BLaER1 (cell line): Measurements from ENCODE around the gene FIG4.
A peak's percentile ranks its signal among the peaks of the same experiment; 100 is the strongest.
"Not testable (repeated sequence)": the region's sequence is repeated elsewhere in the genome, so short reads cannot be mapped to it uniquely, and the experiment has no call there.

Experiments
- H3K27ac ChIP-seq: shearing (Covaris generic); formaldehyde crosslinking; 2 replicates; pipeline ENCODE4 v1.8.1; 2022
- H3K27me3 ChIP-seq: shearing (Covaris generic); formaldehyde crosslinking; 2 replicates; pipeline ENCODE4 v1.8.1; 2022
- H3K36me3 ChIP-seq: shearing (Covaris generic); formaldehyde crosslinking; 2 replicates; pipeline ENCODE4 v1.8.1; 2022
- H3K4me1 ChIP-seq: shearing (Covaris generic); formaldehyde crosslinking; 2 replicates; pipeline ENCODE4 v1.8.1; 2022
- H3K4me2 ChIP-seq: shearing (Covaris generic); formaldehyde crosslinking; 2 replicates; pipeline ENCODE4 v1.8.1; 2022
- H3K4me3 ChIP-seq: shearing (Covaris generic); formaldehyde crosslinking; 2 replicates; pipeline ENCODE4 v1.8.1; 2022
- H3K9ac ChIP-seq: shearing (Covaris generic); formaldehyde crosslinking; 2 replicates; pipeline ENCODE4 v1.8.1; 2022
- H3K9me3 ChIP-seq: shearing (Covaris generic); formaldehyde crosslinking; 2 replicates; pipeline ENCODE4 v1.8.1; 2022
- H4K20me1 ChIP-seq: shearing (Covaris generic); formaldehyde crosslinking; 2 replicates; pipeline ENCODE4 v1.8.1; 2022
- Cebpa-rat ChIP-seq: shearing (Covaris generic); IDR thresholded peaks from 2 replicates; pipeline ENCODE4 v1.8.1; 2022

FIG4 gene

GRCh38 chr6:109672839-109673238 lies 18.3 kb upstream of the FIG4 start:
- no peak overlapping the region for H3K4me2 ChIP-seq

GRCh38 chr6:109676724-109677123 lies 14.4 kb upstream of the FIG4 start:
- Histone ChIP-seq H3K4me3 (no peak overlapping the region), H3K9me3 (no peaks in the 10 kb centered on the region), H3K9ac (no peak overlapping the region), H3K36me3 (no peaks in the 10 kb centered on the region), H4K20me1 (no peaks in the 10 kb centered on the region), H3K4me1 (no peaks in the 10 kb centered on the region), H3K4me2 (no peak overlapping the region), H3K27ac (no peak overlapping the region), H3K27me3 (no peaks in the 10 kb centered on the region)
- TF ChIP-seq Cebpa-rat: no peak

More at GRCh38 chr6:109672839-109673238, 18.3 kb upstream of the FIG4 start:
- Histone ChIP-seq H4K20me1 (no peaks in the 10 kb centered on the region), H3K9ac (no peak overlapping the region), H3K36me3 (0 out of 2 replicates have a peak, but pooled peaks cover 3% of the 10 kb centered on the region), H3K27me3 (no peaks in the 10 kb centered on the region), H3K4me1 (no peaks in the 10 kb centered on the region), H3K4me3 (no peak overlapping the region), H3K27ac (no peak overlapping the region), H3K9me3 (no peaks in the 10 kb centered on the region)
- TF ChIP-seq Cebpa-rat: no peak

DNA sequence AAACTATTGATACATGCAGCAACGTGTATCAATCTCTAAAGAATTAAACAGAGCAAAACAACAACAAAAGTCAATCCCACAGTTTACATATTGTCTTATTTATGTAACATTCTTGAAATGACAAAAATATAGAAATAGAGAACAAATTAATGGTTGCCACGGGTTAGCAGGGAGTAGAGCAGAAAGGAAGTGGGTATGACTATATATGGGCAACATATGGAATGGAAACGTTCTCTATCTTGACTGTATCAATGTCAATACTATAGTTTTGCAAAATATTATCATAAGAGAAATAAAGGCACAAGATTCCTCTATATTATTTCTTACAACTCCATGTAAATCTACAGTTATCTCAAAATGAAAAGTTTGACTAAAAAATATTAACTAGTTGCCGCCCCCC lies 12.9 kb upstream of the FIG4 start:
- H3K9ac ChIP-seq: no peak overlapping the region
- H3K4me1 ChIP-seq: no peaks in the 10 kb centered on the region
- H3K27ac ChIP-seq: no peak overlapping the region
- TF ChIP-seq Cebpa-rat: no peak
- no peak overlapping the region for H3K4me3 ChIP-seq
- H3K27me3 ChIP-seq: no peaks in the 10 kb centered on the region
- H4K20me1 ChIP-seq: no peaks in the 10 kb centered on the region
- no peaks in the 10 kb centered on the region for H3K36me3 ChIP-seq
- H3K9me3 ChIP-seq: no peaks in the 10 kb centered on the region
- no peak overlapping the region for H3K4me2 ChIP-seq

- not testable (repeated sequence) for H3K36me3 ChIP-seq, H3K27ac ChIP-seq, H3K27me3 ChIP-seq, H3K4me1 ChIP-seq, H3K4me2 ChIP-seq, H4K20me1 ChIP-seq, H3K4me3 ChIP-seq, H3K9me3 ChIP-seq, H3K9ac ChIP-seq
These were observed 12.2 kb upstream of the FIG4 start for GRCh38 chr6:109678661-109679505.

DNA sequence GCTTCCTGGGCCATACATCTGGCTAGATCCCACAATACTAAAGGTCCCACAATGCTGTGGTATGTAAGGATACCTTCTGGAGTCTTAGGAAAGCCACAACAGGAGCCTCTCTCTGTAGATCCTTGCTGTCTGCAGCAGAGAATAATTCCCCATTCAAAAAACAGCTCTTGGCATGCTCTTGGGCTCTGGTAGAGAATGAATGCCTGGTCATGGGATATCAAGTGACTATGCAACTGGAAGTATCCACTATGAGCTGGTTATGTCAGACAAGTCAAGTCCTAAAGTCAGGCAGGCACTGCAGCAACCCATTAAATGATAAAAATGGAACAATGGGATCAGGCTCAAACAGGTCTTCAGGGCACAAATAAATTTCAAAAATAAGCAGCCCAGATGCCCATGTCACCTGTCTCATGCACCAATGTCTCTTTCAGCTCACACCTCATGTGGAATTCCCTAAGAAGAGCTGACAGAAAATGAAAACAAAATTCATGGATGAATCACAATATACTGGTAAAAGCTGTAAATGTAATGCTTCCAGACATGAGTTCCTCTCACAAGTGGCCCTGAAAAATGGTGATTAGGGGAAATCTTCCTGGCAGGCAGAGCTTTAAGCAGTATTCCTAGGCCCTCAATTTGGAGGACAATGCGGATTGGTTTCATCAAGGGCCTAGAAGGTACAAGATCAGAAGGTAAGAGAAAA lies 4.4 kb upstream of the FIG4 start:
- no peak overlapping the region for H3K4me3 ChIP-seq
- TF ChIP-seq Cebpa-rat: no peak
- H3K9me3 ChIP-seq: no peaks in the 10 kb centered on the region; the same call in 1 of the 2 replicates
- H3K27ac ChIP-seq: no peak overlapping the region
- H3K4me2 ChIP-seq: no peak overlapping the region
- H3K4me1 ChIP-seq: peaks cover 16% of the 10 kb centered on the region
- no peaks in the 10 kb centered on the region for H4K20me1 ChIP-seq
- H3K9ac ChIP-seq: no peak overlapping the region
- H3K36me3 ChIP-seq: no peaks in the 10 kb centered on the region
- no peaks in the 10 kb centered on the region for H3K27me3 ChIP-seq

DNA sequence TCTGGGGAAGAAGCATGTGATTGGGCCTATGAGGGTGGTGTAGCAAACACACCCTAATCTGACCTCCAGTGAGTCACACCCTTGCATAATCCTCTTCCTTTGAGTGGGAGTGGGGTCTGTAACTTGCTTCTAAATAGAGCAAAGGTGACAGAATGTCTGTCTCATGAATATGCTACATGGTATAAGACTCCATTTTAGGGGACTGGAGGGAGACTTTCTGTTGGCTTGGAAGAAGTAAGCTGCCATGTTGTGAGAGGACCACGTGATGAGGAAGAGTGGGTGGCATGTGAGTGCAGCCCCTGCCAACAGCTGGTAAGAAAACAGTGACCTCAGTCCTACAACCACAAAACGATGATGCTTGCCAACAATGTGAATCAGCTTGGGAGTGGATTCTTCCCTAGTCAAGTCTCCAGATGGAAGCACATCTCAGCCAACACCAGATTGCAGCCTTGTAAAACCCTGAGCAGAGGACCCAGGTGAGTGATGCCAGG lies 3.8 kb upstream of the FIG4 start:
- Histone ChIP-seq H3K9ac (no peak overlapping the region), H3K4me2 (no peak overlapping the region)
- no peak for TF ChIP-seq Cebpa-rat

GRCh38 chr6:109690373-109690736 lies 741 bp upstream of the FIG4 start:
- Histone ChIP-seq H3K9me3 (no peaks in the 10 kb centered on the region), H3K27ac (peak overlapping the region; percentile 71), H3K27me3 (no peaks in the 10 kb centered on the region), H3K4me1 (peaks cover 34% of the 10 kb centered on the region), H3K9ac (peak overlapping the region; percentile 78), H3K4me2 (peak overlapping the region; percentile 92), H3K4me3 (peak overlapping the region; percentile 78), H3K36me3 (no peaks in the 10 kb centered on the region), H4K20me1 (no peaks in the 10 kb centered on the region)
- TF ChIP-seq Cebpa-rat: no peak

More for the DNA sequence above, 3.8 kb upstream of the FIG4 start:
- H3K9me3 ChIP-seq: no peaks in the 10 kb centered on the region; the same call in 1 of the 2 replicates
- H3K4me3 ChIP-seq: no peak overlapping the region
- no peaks in the 10 kb centered on the region for H4K20me1 ChIP-seq
- no peak overlapping the region for H3K27ac ChIP-seq
- no peaks in the 10 kb centered on the region for H3K36me3 ChIP-seq
- H3K4me1 ChIP-seq: peaks cover 22% of the 10 kb centered on the region
- H3K27me3 ChIP-seq: no peaks in the 10 kb centered on the region

DNA sequence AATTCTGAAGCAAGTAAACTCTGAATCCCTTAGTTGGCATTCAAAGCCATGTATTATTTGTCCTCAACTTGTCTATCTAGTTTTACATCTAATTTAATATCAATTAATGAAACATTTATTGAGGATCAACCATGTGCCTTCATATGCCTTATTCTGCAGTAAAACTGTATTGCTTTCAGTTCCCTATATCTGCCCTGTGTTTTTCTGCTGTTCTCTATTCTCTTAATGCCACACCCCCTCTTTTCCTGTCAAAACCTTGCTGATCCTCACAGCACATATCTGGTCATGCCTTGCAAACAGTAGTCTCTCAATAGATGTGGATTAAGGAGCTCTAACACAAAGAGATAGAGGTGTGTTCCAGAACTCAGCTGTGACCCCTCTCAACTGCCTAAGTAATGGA lies 2.0 kb downstream of the FIG4 start:
- H3K9ac ChIP-seq: no peak overlapping the region
- H3K27me3 ChIP-seq: no peaks in the 10 kb centered on the region
- H3K36me3 ChIP-seq: peaks cover 6% of the 10 kb centered on the region; the same call in 1 of the 2 replicates
- no peaks in the 10 kb centered on the region for H3K9me3 ChIP-seq
- peak overlapping the region; percentile 92; the same call in 1 of the 2 replicates for H3K4me2 ChIP-seq
- no peak for TF ChIP-seq Cebpa-rat
- H3K4me1 ChIP-seq: peaks cover 34% of the 10 kb centered on the region
- no peak overlapping the region for H3K27ac ChIP-seq
- no peak overlapping the region for H3K4me3 ChIP-seq
- no peaks in the 10 kb centered on the region for H4K20me1 ChIP-seq

- no peak for TF ChIP-seq Cebpa-rat
- Histone ChIP-seq H3K36me3 (peaks cover 6% of the 10 kb centered on the region; the same call in 1 of the 2 replicates), H3K9me3 (no peaks in the 10 kb centered on the region), H3K4me2 (no peak overlapping the region), H3K27me3 (no peaks in the 10 kb centered on the region), H4K20me1 (no peaks in the 10 kb centered on the region), H3K9ac (no peak overlapping the region), H3K27ac (no peak overlapping the region), H3K4me1 (peaks cover 22% of the 10 kb centered on the region), H3K4me3 (no peak overlapping the region)
These were observed 4.4 kb downstream of the FIG4 start for GRCh38 chr6:109695468-109695867.

DNA sequence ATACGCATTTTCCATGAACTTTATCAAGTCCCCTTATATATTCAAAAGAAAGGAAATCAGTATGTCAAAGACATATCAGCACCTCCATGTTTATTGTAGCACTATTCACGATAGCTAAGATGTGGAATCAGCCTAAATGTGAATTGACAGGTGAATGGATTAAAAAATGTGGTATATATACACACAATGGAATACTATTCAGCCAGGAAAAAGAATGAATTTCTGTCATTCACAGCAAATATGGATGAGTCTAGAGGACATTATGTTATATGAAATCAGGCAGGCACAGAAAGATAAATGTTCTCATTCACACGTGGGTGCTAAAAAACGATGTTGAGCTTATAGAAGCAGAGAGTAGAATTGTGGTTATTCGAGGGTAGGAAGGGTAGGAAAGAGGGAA lies 5.3 kb downstream of the FIG4 start:
- no peak overlapping the region for H3K4me3 ChIP-seq
- H4K20me1 ChIP-seq: no peaks in the 10 kb centered on the region
- no peak overlapping the region for H3K4me2 ChIP-seq
- no peak overlapping the region for H3K9ac ChIP-seq
- H3K36me3 ChIP-seq: peaks cover 6% of the 10 kb centered on the region; the same call in 1 of the 2 replicates
- TF ChIP-seq Cebpa-rat: no peak
- H3K27ac ChIP-seq: no peak overlapping the region
- H3K9me3 ChIP-seq: no peaks in the 10 kb centered on the region
- H3K4me1 ChIP-seq: peaks cover 22% of the 10 kb centered on the region
- no peaks in the 10 kb centered on the region for H3K27me3 ChIP-seq
